OCI-LY7 (cell line): ENCODE measurements around the gene KRTAP4-4. TPM values are rescaled to one million over a fixed set of nuclear protein-coding genes. Genes with fewer than 3 reads are reported as not detected.

Experiments used
- Bru-seq: library from RNA; stranded (reverse); fragments of 400-500 nt; gene quantifications from one replicate; lab custom pipeline; 2021; lab: Mats Ljungman, UMichigan
- BruChase-seq, 2 experiments: library from RNA; stranded (reverse); fragments of 400-500 nt; gene quantifications; one replicate each; lab custom pipeline; 2021; lab: Mats Ljungman, UMichigan
- BruUV-seq: library from RNA; stranded (reverse); fragments of 400-500 nt; replicated peaks from 2 replicates; lab custom pipeline; 2021; lab: Mats Ljungman, UMichigan
- CTCF ChIA-PET: fragments of 300-600 bp; sonication (Branson Sonifier 250); formaldehyde crosslinking; loops from one replicate; lab custom pipeline; 2022; ENCODE audit warnings: antibody characterized with exemption; ENCODE audit not compliant: unreplicated experiment; lab: Charles Lee
- POLR2A ChIA-PET: fragments of 300-600 bp; sonication (Branson Sonifier 250); formaldehyde crosslinking; loops from one replicate; lab custom pipeline; 2022; ENCODE audit warnings: antibody characterized with exemption; lab: Charles Lee
- DNase-seq: peaks from one replicate; pipeline ENCODE4 v3.0.0-alpha.2; 2015; ENCODE audit warnings: low spot score
- H2AFZ ChIP-seq: fragments of 200-600 bp; sonication (generic), shearing (Covaris generic); 2 replicates; pipeline ENCODE4 v1.6.1; 2014; ENCODE audit warnings: mild to moderate bottlenecking, antibody characterized with exemption, low read length, moderate library complexity
- H3K27ac ChIP-seq: fragments of 200-600 bp; sonication (generic); 2 replicates; pipeline ENCODE4 v1.5.1; 2014; ENCODE audit warnings: mixed run types, low read depth, mild to moderate bottlenecking, moderate library complexity, low read length, inconsistent platforms; ENCODE audit not compliant: poor library complexity, severe bottlenecking
- H3K36me3 ChIP-seq: fragments of 200-600 bp; sonication (generic); 2 replicates; pipeline ENCODE4 v1.6.1; 2014; ENCODE audit warnings: mild to moderate bottlenecking, antibody characterized with exemption, low read length, moderate library complexity, mixed read lengths; ENCODE audit not compliant: insufficient read depth
- H3K4me1 ChIP-seq: fragments of 200-600 bp; sonication (generic); 2 replicates; pipeline ENCODE4 v1.5.1; 2014; ENCODE audit warnings: mild to moderate bottlenecking, low read length; ENCODE audit not compliant: insufficient read depth, poor library complexity, severe bottlenecking
- H3K4me2 ChIP-seq: fragments of 200-600 bp; sonication (generic); 2 replicates; pipeline ENCODE4 v1.6.1; 2014; ENCODE audit warnings: mild to moderate bottlenecking, low read length
- H3K4me3 ChIP-seq: fragments of 200-600 bp; sonication (generic); 2 replicates; pipeline ENCODE4 v1.5.1; 2014; ENCODE audit warnings: mild to moderate bottlenecking, low read depth, low read length; ENCODE audit not compliant: poor library complexity, severe bottlenecking
- H3K79me2 ChIP-seq: fragments of 200-600 bp; sonication (generic); 2 replicates; pipeline ENCODE4 v1.6.1; 2016; ENCODE audit warnings: low read depth, mild to moderate bottlenecking, low read length, moderate library complexity, mixed read lengths; ENCODE audit not compliant: insufficient read depth
- H3K9me2 ChIP-seq: fragments of 200-600 bp; sonication (generic); 2 replicates; pipeline ENCODE4 v1.6.1; 2016; ENCODE audit warnings: mild to moderate bottlenecking, low read length, mixed read lengths; ENCODE audit not compliant: insufficient read depth
- H3K9me3 ChIP-seq: fragments of 200-600 bp; sonication (generic); 2 replicates; pipeline ENCODE4 v1.6.1; 2014; ENCODE audit warnings: mild to moderate bottlenecking, mixed run types, low read length, mixed read lengths
- H4K20me1 ChIP-seq: fragments of 200-600 bp; sonication (generic); 2 replicates; pipeline ENCODE4 v1.6.1; 2014; ENCODE audit warnings: mild to moderate bottlenecking, antibody characterized with exemption, low read length, moderate library complexity, mixed read lengths; ENCODE audit not compliant: insufficient read depth
- EZH2phosphoT487 ChIP-seq: fragments of 200-600 bp; sonication (generic); IDR thresholded peaks from 2 replicates; pipeline ENCODE4 v1.6.1; 2018; ENCODE audit warnings: low read depth, borderline replicate concordance, mild to moderate bottlenecking, mixed run types, antibody characterized with exemption, low read length, moderate library complexity, mixed read lengths
- intact Hi-C: fragments of 100-400 bp; cut with micrococcal nuclease; formaldehyde crosslinking; loops from one replicate; pipeline ENCODE4 v1.10.0; 2022; ENCODE audit not compliant: unreplicated experiment
- long read RNA-seq: library from polyadenylated mRNA; stranded (forward); transcript quantifications from one replicate; pipeline ENCODE4 v2.0.0, GENCODE V29; 2022
- total RNA-seq, 2 experiments: library from RNA; depleted of rRNA in 1 of 2; stranded (reverse); fragments of >200 nt in 1 of 2; shearing (Covaris generic) in 1 of 2; gene quantifications; 2 replicates each; pipeline ENCODE4 v1.2.3, GENCODE V29; 2014 to 2022
- TF ChIP-seq, protein P1 (sequence below): fragments of 200-600 bp; sonication (generic); conservative IDR thresholded peaks from 2 replicates; pipeline ENCODE4 v1.5.1; 2014; ENCODE audit warnings: mild to moderate bottlenecking, antibody characterized with exemption, low read length, moderate library complexity, mixed read lengths

KRTAP4-4 gene
- not detected in 2 replicates for total RNA-seq (2014; rRNA removed; shearing (Covaris generic))
- total RNA-seq (2022), result not detected in 2 replicates
- not detected for Bru-seq, nascent RNA
- not detected for BruChase-seq, experiment 1, labeled RNA remaining after a 6-hour chase
- not detected for BruChase-seq, experiment 2, labeled RNA remaining after a 2-hour chase
- long read RNA-seq, result 0 reads

DNA sequence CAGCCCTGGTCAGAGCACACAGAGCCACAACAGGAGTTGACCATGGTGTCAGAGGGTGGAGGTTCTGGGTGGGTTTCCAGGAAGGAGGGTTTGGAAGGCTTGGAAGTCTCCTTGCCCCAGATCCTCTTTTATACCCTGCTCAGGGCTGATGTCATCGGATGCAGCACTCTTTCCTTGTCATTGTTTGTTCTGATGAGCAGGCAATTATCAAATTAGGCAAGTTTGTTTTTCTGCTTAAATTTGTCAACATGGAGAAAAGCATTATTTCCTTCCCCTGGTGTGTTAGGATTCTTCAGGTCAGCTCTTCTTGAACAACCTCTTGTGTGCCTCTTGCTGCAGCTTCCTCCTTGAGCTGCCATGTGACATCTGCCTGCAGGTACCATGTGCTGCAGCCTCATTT is at the start of gene KRTAP4-4:
KRTAP4-4 (minus strand) TSS at position 101 of the 400 bp plus-strand sequence; CDS start at position 44, 57 bp downstream.
- TF ChIP-seq, protein P1, sequence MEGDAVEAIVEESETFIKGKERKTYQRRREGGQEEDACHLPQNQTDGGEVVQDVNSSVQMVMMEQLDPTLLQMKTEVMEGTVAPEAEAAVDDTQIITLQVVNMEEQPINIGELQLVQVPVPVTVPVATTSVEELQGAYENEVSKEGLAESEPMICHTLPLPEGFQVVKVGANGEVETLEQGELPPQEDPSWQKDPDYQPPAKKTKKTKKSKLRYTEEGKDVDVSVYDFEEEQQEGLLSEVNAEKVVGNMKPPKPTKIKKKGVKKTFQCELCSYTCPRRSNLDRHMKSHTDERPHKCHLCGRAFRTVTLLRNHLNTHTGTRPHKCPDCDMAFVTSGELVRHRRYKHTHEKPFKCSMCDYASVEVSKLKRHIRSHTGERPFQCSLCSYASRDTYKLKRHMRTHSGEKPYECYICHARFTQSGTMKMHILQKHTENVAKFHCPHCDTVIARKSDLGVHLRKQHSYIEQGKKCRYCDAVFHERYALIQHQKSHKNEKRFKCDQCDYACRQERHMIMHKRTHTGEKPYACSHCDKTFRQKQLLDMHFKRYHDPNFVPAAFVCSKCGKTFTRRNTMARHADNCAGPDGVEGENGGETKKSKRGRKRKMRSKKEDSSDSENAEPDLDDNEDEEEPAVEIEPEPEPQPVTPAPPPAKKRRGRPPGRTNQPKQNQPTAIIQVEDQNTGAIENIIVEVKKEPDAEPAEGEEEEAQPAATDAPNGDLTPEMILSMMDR, result no peak
- no peak for TF ChIP-seq EZH2phosphoT487
- Histone ChIP-seq H3K36me3 (no peaks in the 10 kb centered on the region), H3K9me3 (no peaks in the 10 kb centered on the region), H2AFZ (no peak within 1 kb of the TSS), H3K79me2 (no peaks in the 10 kb centered on the region), H4K20me1 (no peaks in the 10 kb centered on the region; the same call in 1 of the 2 replicates), H3K9me2 (no peaks in the 10 kb centered on the region), H3K4me1 (no peaks in the 10 kb centered on the region), H3K4me3 (no peak within 1 kb of the TSS), H3K27ac (no peak within 1 kb of the TSS), H3K4me2 (no peak within 1 kb of the TSS)
- no TSS peak for BruUV-seq
- intact Hi-C loops, result no loop called here
- no peak for DNase-seq
- CTCF ChIA-PET, result no interaction called here
- POLR2A ChIA-PET, result no interaction called here

DNA sequence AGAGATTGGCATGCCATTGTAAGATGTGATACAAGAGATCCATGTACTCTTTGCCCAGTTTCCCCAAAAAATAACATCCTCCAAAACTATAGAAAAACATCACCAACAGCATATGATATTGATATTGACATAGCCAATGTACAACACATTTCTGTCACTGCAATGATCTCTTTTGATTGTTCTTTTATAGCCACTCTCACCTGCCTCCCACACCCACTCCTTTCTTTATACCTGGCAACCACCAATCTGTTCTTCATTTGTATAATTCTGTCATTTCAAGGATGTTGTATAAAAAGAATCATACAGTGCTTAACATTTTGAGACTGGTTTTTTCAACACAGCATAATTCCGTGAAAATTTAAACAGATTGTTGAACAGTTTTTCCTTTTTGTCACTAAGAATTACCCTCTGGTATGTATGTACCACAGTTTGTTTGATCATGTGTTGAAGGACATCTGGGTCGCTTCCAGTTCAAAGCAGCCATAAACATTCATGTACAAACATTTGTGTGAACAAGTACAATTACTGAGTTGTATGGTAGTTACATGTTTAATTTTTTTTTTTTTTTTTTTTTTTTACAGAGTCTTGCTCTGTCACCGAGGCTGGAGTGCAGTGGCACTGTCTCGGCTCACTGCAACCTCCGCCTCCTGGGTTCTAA is 39.0 kb upstream of the KRTAP4-4 start:
- CTCF ChIA-PET, result no interaction called here

DNA sequence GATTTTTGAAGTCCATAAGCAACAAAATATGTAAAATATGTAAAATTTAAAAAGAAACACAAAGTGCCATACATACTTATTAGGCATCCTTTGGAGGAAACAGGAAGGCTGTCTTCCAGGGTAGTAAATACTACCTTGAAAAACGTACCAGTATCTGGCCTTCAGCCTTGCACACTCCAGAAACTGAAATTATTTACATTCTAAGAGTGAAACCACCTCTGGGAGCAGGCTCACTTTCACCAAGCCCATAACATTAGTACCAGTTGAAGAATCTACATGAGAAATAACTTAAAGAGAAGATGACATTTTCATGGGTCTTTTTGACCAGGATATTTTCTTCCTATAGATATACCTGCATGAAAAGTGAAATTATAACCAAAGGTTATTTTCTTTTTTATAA is 35.5 kb upstream of the KRTAP4-4 start:
- no peak overlapping the region for H3K4me3 ChIP-seq
- H3K9me2 ChIP-seq, result no peaks in the 10 kb centered on the region
- CTCF ChIA-PET, result no interaction called here
- H3K79me2 ChIP-seq, result no peaks in the 10 kb centered on the region
- no peaks in the 10 kb centered on the region for H3K36me3 ChIP-seq
- no peaks in the 10 kb centered on the region for H4K20me1 ChIP-seq
- no peak overlapping the region for H2AFZ ChIP-seq
- POLR2A ChIA-PET, result no interaction called here
- no peak overlapping the region for H3K4me2 ChIP-seq
- intact Hi-C loops, result no loop called here
- no TSS peak for BruUV-seq
- TF ChIP-seq, protein P1, result no peak
- TF ChIP-seq EZH2phosphoT487, result no peak
- H3K9me3 ChIP-seq, result no peaks in the 10 kb centered on the region
- DNase-seq, result no peak
- H3K27ac ChIP-seq, result no peak overlapping the region
- no peaks in the 10 kb centered on the region for H3K4me1 ChIP-seq

More for the DNA sequence above, 39.0 kb upstream of the KRTAP4-4 start:
- TF ChIP-seq EZH2phosphoT487, result no peak
- BruUV-seq, result no TSS peak
- POLR2A ChIA-PET, result no interaction called here
- Histone ChIP-seq H3K4me3 (no peak overlapping the region), H3K36me3 (no peaks in the 10 kb centered on the region), H3K79me2 (no peaks in the 10 kb centered on the region), H4K20me1 (no peaks in the 10 kb centered on the region), H2AFZ (no peak overlapping the region), H3K9me3 (no peaks in the 10 kb centered on the region), H3K4me2 (no peak overlapping the region), H3K4me1 (no peaks in the 10 kb centered on the region), H3K27ac (no peak overlapping the region), H3K9me2 (no peaks in the 10 kb centered on the region)
- no peak for DNase-seq
- intact Hi-C loops, result no loop called here
